SK-N-DZ (cell line): Measurements from ENCODE around the gene TAAR9.
"Not testable (repeated sequence)": the region's sequence is repeated elsewhere in the genome, so short reads cannot be mapped to it uniquely, and the experiment has no call there.

ENCODE experiments used
- DNase-seq: peaks from one replicate; pipeline ENCODE4 v3.0.0-alpha.2; 2015; ENCODE audit warnings: low spot score

The TAAR9 gene

GRCh38 chr6:132513831-132514545, 24.1 kb upstream of the TAAR9 start:
- no peak for DNase-seq

GRCh38 chr6:132515386-132515785, 22.7 kb upstream of the TAAR9 start:
- no peak for DNase-seq

GRCh38 chr6:132520953-132521352, 17.1 kb upstream of the TAAR9 start:
- DNase-seq: no peak

GRCh38 chr6:132524646-132525045, 13.4 kb upstream of the TAAR9 start:
- DNase-seq: no peak

GRCh38 chr6:132525866-132526265, 12.2 kb upstream of the TAAR9 start:
- DNase-seq: no peak

GRCh38 chr6:132526461-132526860, 11.6 kb upstream of the TAAR9 start:
- DNase-seq: no peak

GRCh38 chr6:132527791-132528190, 10.3 kb upstream of the TAAR9 start:
- DNase-seq: no peak

- peak; percentile 64 for DNase-seq
Measured at GRCh38 chr6:132530293-132530974, 7.6 kb upstream of the TAAR9 start.

- DNase-seq: not testable (repeated sequence)
Measured at GRCh38 chr6:132534546-132534945, 3.5 kb upstream of the TAAR9 start.

- DNase-seq: no peak
Measured at GRCh38 chr6:132537145-132537544, 932 bp upstream of the TAAR9 start.

GRCh38 chr6:132544826-132545225, 6.7 kb downstream of the TAAR9 start:
- DNase-seq: no peak

GRCh38 chr6:132548746-132549463, 10.8 kb downstream of the TAAR9 start:
- DNase-seq: no peak

GRCh38 chr6:132551214-132551613, 13.1 kb downstream of the TAAR9 start:
- DNase-seq: no peak

GRCh38 chr6:132552372-132552771, 14.3 kb downstream of the TAAR9 start, which contains the start of gene TAAR8:
TAAR8 (plus strand) TSS chr6:132552672; CDS start chr6:132552693, 21 bp downstream.
- DNase-seq: no peak

GRCh38 chr6:132560087-132560486, 22.0 kb downstream of the TAAR9 start:
- DNase-seq: not testable (repeated sequence)

- DNase-seq: no peak
Measured at GRCh38 chr6:132566404-132566803, 28.3 kb downstream of the TAAR9 start.

GRCh38 chr6:132567566-132567965, 29.5 kb downstream of the TAAR9 start:
- no peak for DNase-seq

GRCh38 chr6:132568611-132569010, 30.5 kb downstream of the TAAR9 start:
- DNase-seq: no peak

- DNase-seq: no peak
Measured at GRCh38 chr6:132569170-132569569, 31.1 kb downstream of the TAAR9 start.

GRCh38 chr6:132570221-132570777, 32.2 kb downstream of the TAAR9 start, which contains the start of gene TAAR6:
TAAR6 (plus strand) TSS chr6:132570322; CDS start chr6:132570322, 0 bp downstream.
- no peak for DNase-seq

GRCh38 chr6:132571774-132572173, 33.7 kb downstream of the TAAR9 start:
- DNase-seq: no peak

- DNase-seq: no peak
Measured at GRCh38 chr6:132584698-132585097, 46.6 kb downstream of the TAAR9 start.
